Measurements from ENCODE around the gene HAP1. TPM values are rescaled to one million over a fixed set of nuclear protein-coding genes. Genes with fewer than 3 reads are reported as not detected.

HAP1 gene
- polyA plus RNA-seq, 2 of the 4 experiments (the other 2 are of a cell fraction) = 1.6 to 2.2 TPM

GRCh38 chr17:41758601-41759000 lies 24.2 kb upstream of the HAP1 start:
- peak in 1 of 2 experiments; percentile 11; a peak in 1 of 6 replicates for ATAC-seq
- POLR2A ChIA-PET = no interaction called here

GRCh38 chr17:41754066-41754465 lies 19.6 kb upstream of the HAP1 start:
- POLR2A ChIA-PET = interaction anchor here (0.8 kb wide), 1 partner anchor 31 kb away, joined by 5 read pairs; no protein-coding TSS in a partner anchor
- no peak for ATAC-seq
- no peaks in the 10 kb centered on the region for H3K9me3 ChIP-seq
- H3K27ac ChIP-seq = no peak overlapping the region
- 78% methylated on average over 12 of the region's 12 CpGs for WGBS (ENCODE audit: missing lambda C conversion rate)
- FAIRE-seq = no peak
- DNase-seq (ENCODE audit: low read depth in 1 of 2, low spot score in 1 of 2) = no peak
- no peak for TF ChIP-seq MAX (IDR thresholded peaks at IDR 0.05)
- TF ChIP-seq RFX5 (IDR thresholded peaks at IDR 0.05) = no peak
- no peak for TF ChIP-seq MYC (IDR thresholded peaks at IDR 0.05; ENCODE audit: borderline replicate concordance, low read length)
- no peak for TF ChIP-seq POLR2A (IDR thresholded peaks at IDR 0.05; ENCODE audit: low read length)
- no peak for TF ChIP-seq HDAC2 (IDR thresholded peaks at IDR 0.05)
- no peak for TF ChIP-seq CHD4 (IDR thresholded peaks at IDR 0.05; ENCODE audit: borderline replicate concordance)
- no peak for TF ChIP-seq FOSB (CRISPR knock-in tag; IDR thresholded peaks at IDR 0.05)
- no peak for TF ChIP-seq PHF8 (IDR thresholded peaks at IDR 0.05; ENCODE audit: borderline replicate concordance, low read depth)
- no peak for TF ChIP-seq HEYL (CRISPR knock-in tag; IDR thresholded peaks at IDR 0.05)
- TF ChIP-seq, protein P1, sequence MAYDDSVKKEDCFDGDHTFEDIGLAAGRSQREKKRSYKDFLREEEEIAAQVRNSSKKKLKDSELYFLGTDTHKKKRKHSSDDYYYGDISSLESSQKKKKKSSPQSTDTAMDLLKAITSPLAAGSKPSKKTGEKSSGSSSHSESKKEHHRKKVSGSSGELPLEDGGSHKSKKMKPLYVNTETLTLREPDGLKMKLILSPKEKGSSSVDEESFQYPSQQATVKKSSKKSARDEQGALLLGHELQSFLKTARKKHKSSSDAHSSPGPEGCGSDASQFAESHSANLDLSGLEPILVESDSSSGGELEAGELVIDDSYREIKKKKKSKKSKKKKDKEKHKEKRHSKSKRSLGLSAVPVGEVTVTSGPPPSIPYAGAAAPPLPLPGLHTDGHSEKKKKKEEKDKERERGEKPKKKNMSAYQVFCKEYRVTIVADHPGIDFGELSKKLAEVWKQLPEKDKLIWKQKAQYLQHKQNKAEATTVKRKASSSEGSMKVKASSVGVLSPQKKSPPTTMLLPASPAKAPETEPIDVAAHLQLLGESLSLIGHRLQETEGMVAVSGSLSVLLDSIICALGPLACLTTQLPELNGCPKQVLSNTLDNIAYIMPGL (CRISPR knock-in tag; IDR thresholded peaks at IDR 0.05; ENCODE audit: borderline replicate concordance) = no peak
- H3K4me2 ChIP-seq = no peak overlapping the region
- H3K4me1 ChIP-seq = no peaks in the 10 kb centered on the region
- H3K4me3 ChIP-seq = no peak overlapping the region
- CTCF ChIA-PET = interaction anchor here (1.0 to 96.0 kb wide), 5 partner anchors 11 to 206 kb away, joined by 3 to 3262 read pairs (median 23); partner anchors contain the start of genes FKBP10, JUP and P3H4

More at GRCh38 chr17:41758601-41759000, 24.2 kb upstream of the HAP1 start:
- Histone ChIP-seq H3K9me3 (no peaks in the 10 kb centered on the region), H3K27ac (no peak overlapping the region), H3K4me3 (no peak overlapping the region), H3K4me1 (no peaks in the 10 kb centered on the region), H3K4me2 (no peak overlapping the region)
- FAIRE-seq (no peak), DNase-seq (ENCODE audit: low read depth in 1 of 2, low spot score in 1 of 2) (no peak)
- TF ChIP-seq POLR2AphosphoS2 (conservative IDR thresholded peaks at IDR 0.05; ENCODE audit: low read length) (no peak), PHF8 (IDR thresholded peaks at IDR 0.05; ENCODE audit: borderline replicate concordance, low read depth) (no peak), HOXB13 (CRISPR knock-in tag; IDR thresholded peaks at IDR 0.05; ENCODE audit: low read depth) (no peak), TP53 (CRISPR knock-in tag; IDR thresholded peaks at IDR 0.05) (no peak), TFCP2L1 (CRISPR knock-in tag; IDR thresholded peaks at IDR 0.05) (no peak), KDM5A (IDR thresholded peaks at IDR 0.05) (no peak), NR3C1 (IDR thresholded peaks at IDR 0.05) (no peak), FOXS1 (CRISPR knock-in tag; IDR thresholded peaks at IDR 0.05) (no peak), ZFP36 (IDR thresholded peaks at IDR 0.05; ENCODE audit: borderline replicate concordance, partially characterized antibody) (no peak), RARB (CRISPR knock-in tag; IDR thresholded peaks at IDR 0.05) (no peak), CHD4 (IDR thresholded peaks at IDR 0.05; ENCODE audit: borderline replicate concordance) (no peak), ZC3H11A (IDR thresholded peaks at IDR 0.05) (no peak), FOSL2 (IDR thresholded peaks at IDR 0.05) (no peak), FOSL2 (CRISPR knock-in tag; IDR thresholded peaks at IDR 0.05) (no peak), ZNF302 (CRISPR knock-in tag; IDR thresholded peaks at IDR 0.05) (no peak), MAX (IDR thresholded peaks at IDR 0.05) (no peak), RAD21 (conservative IDR thresholded peaks at IDR 0.05 in 1 of 2, IDR thresholded peaks at IDR 0.05 in 1 of 2) (no peak)
- TF ChIP-seq, protein P2, sequence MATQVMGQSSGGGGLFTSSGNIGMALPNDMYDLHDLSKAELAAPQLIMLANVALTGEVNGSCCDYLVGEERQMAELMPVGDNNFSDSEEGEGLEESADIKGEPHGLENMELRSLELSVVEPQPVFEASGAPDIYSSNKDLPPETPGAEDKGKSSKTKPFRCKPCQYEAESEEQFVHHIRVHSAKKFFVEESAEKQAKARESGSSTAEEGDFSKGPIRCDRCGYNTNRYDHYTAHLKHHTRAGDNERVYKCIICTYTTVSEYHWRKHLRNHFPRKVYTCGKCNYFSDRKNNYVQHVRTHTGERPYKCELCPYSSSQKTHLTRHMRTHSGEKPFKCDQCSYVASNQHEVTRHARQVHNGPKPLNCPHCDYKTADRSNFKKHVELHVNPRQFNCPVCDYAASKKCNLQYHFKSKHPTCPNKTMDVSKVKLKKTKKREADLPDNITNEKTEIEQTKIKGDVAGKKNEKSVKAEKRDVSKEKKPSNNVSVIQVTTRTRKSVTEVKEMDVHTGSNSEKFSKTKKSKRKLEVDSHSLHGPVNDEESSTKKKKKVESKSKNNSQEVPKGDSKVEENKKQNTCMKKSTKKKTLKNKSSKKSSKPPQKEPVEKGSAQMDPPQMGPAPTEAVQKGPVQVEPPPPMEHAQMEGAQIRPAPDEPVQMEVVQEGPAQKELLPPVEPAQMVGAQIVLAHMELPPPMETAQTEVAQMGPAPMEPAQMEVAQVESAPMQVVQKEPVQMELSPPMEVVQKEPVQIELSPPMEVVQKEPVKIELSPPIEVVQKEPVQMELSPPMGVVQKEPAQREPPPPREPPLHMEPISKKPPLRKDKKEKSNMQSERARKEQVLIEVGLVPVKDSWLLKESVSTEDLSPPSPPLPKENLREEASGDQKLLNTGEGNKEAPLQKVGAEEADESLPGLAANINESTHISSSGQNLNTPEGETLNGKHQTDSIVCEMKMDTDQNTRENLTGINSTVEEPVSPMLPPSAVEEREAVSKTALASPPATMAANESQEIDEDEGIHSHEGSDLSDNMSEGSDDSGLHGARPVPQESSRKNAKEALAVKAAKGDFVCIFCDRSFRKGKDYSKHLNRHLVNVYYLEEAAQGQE (IDR thresholded peaks at IDR 0.05) = no peak
- TF ChIP-seq, protein P3, sequence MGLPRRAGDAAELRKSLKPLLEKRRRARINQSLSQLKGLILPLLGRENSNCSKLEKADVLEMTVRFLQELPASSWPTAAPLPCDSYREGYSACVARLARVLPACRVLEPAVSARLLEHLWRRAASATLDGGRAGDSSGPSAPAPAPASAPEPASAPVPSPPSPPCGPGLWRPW (IDR thresholded peaks at IDR 0.05) = no peak
- TF ChIP-seq, protein P1 (CRISPR knock-in tag; IDR thresholded peaks at IDR 0.05; ENCODE audit: borderline replicate concordance) = no peak
- CTCF ChIA-PET = interaction anchor here (96.0 kb wide), 1 partner anchor 29 kb away, joined by 3262 read pairs; the partner anchor contains the start of genes FKBP10, JUP and P3H4
- 86% methylated on average over 9 of the region's 9 CpGs for WGBS (ENCODE audit: missing lambda C conversion rate)
